Left renal pelvis (tissue), 4 donors: ENCODE data around the gene TEX19. TPM values are rescaled to one million over a fixed set of nuclear protein-coding genes. Genes with fewer than 3 reads are reported as not detected.
"Not testable (repeated sequence)": the region's sequence is repeated elsewhere in the genome, so short reads cannot be mapped to it uniquely, and the experiment has no call there.

ENCODE experiments used
- DNase-seq, 4 donors: peaks; one replicate each; pipeline ENCODE4 v3.0.0-alpha.2; 2013; ENCODE audit warnings: low read depth in 4 of 4, low spot score in 3 of 4
- polyA plus RNA-seq, 4 donors: library from polyadenylated mRNA; unstranded; fragments of 120-200 nt; gene quantifications; one replicate each; pipeline ENCODE4 v1.2.1, GENCODE V29; 2013; ENCODE audit not compliant: insufficient read length in 4 of 4

Gene TEX19
- polyA plus RNA-seq, 4 donors, result 0.09 TPM; not detected in 3

DNA sequence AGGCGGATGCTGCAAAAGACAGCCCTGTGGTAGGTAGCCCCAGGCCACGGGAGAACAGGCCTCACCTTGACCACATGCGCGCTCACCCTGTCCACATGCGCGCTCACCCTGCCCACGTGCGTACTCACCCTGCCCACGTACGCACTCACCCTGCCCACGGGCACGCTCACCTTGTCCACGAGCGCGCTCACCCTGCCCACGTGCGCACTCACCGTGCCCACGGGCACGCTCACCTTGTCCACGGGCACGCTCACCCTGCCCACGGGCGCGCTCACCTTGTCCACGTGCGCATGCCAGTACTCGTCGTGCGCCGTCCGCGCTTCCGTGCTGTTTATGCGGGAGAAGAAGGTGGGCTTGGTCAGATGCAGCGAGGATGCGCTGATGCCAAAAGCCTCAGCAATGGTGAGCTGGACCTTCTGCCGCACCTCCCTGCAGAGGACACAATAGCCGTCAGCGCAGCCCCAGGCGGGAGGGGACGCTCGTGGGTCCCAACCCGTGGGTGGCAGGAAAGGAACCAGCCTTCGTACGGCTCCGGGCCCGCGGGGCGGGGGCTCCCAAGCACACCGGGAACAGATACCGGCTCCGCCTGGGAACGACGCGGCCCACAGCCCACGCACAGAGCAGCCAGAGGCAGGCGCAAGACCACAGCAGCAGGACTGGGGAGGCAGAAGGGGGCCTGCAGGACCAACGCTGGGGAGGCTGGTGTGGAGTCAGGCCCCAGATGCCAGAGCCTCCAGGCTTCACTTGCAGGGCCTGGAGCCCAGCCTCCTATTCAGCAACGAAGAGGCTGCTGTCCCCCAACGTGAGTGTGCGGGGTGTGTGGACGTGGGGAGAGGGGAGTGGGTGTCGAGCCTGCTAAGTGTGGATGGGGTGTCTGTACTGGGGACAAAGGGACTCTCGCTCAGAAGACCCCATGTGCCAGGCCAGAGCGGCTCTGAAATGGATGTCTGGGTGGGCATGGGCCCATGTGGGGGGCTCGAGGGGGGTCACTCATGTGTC lies 44.9 kb downstream of the TEX19 start:
- DNase-seq, result no peak

DNA sequence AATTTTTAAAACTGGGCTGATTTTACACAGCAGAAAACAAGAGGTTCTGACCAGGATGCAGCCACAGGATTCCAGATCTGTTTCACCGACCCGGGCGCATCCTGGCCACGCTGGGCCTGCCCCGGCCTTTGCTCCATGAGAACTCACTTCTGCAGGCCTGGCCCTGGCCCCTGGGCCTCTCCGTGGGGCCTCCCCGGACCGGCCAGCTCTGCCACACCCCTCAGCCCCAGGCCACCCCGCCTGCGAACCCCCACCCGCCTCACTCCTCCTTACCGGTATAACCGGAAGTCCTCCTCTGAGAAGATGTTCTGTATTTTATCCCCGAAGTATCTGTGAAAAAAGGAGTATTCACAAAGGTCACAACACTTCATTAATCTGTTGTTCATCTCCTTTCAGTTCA lies 46.0 kb downstream of the TEX19 start:
- DNase-seq, result no peak

- no peak for DNase-seq
These were observed 47.2 kb downstream of the TEX19 start for GRCh38 chr17:82406131-82406671.

GRCh38 chr17:82407255-82407654 lies 48.2 kb downstream of the TEX19 start:
- no peak for DNase-seq

- no peak for DNase-seq
These were observed 49.4 kb downstream of the TEX19 start for GRCh38 chr17:82408288-82408937.

DNA sequence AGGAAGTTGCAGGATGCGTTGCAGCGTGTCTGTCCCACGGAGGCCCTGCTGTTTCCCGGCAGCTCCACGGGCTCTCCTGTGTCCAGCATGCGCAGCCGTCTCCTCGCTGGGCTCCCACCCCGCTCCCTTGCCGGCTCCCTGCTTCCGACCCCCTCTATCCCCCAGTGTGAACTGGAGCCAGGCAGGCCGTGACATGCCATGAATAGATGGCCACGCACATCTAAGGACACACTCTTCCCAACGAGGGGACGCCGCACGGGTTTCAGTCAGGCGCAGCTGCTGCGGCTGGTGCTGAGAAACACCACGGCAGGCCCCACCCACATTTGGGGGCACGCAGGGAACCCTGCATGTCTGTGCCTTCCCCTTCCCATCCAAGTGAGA lies 49.9 kb downstream of the TEX19 start:
- no peak for DNase-seq

- DNase-seq, result no peak
These were observed 51.1 kb downstream of the TEX19 start for GRCh38 chr17:82410014-82410716.

GRCh38 chr17:82411396-82412053 lies 52.5 kb downstream of the TEX19 start:
- DNase-seq, result no peak

DNA sequence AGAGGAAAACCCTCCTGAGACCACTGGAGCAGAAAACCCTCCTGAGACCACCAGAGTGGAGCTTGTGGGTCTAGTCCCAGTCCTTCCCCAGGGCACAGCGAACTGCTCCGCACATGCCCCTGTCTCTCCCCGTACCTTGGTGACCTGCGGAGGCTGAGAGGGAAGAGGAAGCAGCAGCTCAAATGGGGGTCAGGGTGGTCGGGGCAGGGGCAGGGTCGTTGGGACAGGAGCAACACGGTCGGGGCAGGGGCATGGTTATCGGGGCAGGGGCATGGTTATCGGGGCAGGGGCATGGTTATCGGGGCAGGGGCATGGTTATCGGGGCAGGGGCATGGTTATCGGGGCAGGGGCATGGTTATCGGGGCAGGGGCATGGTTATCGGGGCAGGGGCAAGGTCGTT lies 53.0 kb downstream of the TEX19 start:
- not testable (repeated sequence) for DNase-seq

DNA sequence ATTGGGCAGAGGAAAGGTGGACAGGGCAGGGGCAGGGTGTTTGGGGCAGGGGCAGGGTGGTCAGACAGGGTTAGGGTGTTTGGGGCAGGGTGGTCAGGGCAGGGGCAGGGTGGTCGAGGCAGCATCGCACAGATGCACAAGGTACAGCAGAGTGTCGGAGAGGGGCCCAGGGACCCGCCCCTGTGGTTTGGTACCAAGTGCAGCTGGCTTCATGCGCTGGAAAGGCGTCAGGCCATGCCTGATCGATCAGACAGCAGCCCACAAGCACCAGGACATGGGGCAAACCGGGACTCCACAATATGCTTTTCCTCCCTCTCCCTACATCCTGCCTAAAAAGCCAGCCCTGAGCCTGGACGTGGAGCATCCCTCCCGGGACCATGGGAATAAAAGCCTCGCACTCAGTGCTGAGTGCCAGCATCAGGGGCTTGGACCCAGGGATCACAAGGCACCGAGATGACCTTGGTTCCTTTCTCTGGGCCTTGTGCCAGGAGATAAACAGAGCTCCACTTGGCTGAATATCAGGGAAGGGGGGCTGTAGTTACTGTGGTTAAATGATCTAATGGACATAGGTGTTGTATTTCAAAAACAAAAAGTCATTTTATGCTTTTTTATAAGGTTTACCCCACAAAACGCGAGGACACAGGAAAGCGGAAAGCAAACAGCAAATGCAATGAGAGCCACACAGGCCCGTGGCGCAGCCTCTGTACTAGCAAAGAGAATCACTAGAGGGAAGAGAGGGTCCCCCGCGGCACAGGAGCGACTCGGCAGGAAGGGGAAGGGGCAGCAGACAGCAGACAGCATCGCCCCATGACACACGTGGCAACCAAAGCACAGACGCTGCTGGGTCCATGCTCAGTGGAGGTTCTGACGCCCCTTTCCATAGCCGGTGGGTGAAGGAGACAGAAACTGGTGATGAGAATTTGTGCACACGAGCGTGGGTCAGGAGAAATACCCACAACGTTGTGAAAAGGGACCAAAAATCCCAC lies 53.8 kb downstream of the TEX19 start:
- DNase-seq, result no peak

Other genes starting within 250 kb of the TEX19 start
- 10 to 100 TPM; 33.4 to 79.9 (median 43.5) TPM for gene CCDC57, start 146.4 kb upstream of the TEX19 start, polyA plus RNA-seq
- 10 to 100 TPM in 3 of 4 donors, 1 to 10 TPM in 1; 6.6 to 16.3 (median 13.0) TPM for gene SLC16A3, start 130.2 kb upstream of the TEX19 start, polyA plus RNA-seq
- gene CSNK1D, start 85.5 kb upstream of the TEX19 start, polyA plus RNA-seq, result 100 to 1,000 TPM in 3 of 4 donors, 10 to 100 TPM in 1; 88.6 to 125 (median 117) TPM
- 1 to 10 TPM in 1 of 4 donors, under 1 TPM in 3; 0.14 to 1.7 (median 0.51) TPM for gene CD7, start 41.6 kb upstream of the TEX19 start, polyA plus RNA-seq
- 10 to 100 TPM in 1 of 4 donors, 1 to 10 TPM in 3; 1.3 to 13.6 (median 1.9) TPM for gene SECTM1, start 25.5 kb upstream of the TEX19 start, polyA plus RNA-seq
- gene UTS2R, start 12.5 kb downstream of the TEX19 start, polyA plus RNA-seq, result 1 to 10 TPM in 1 of 4 donors, under 1 TPM in 3; 0.19 to 1.2 (median 0.25) TPM
- 10 to 100 TPM; 30.4 to 61.7 (median 36.4) TPM for gene HEXD, start 59.1 kb downstream of the TEX19 start, polyA plus RNA-seq
- 10 to 100 TPM; 19.7 to 28.4 (median 25.0) TPM for gene OGFOD3, start 59.3 kb downstream of the TEX19 start, polyA plus RNA-seq
- gene CYBC1, start 91.5 kb downstream of the TEX19 start, polyA plus RNA-seq, result 10 to 100 TPM; 44.8 to 63.0 (median 50.0) TPM
- 10 to 100 TPM; 69.5 to 94.6 (median 89.7) TPM for gene NARF, start 99.5 kb downstream of the TEX19 start, polyA plus RNA-seq
- gene FOXK2, start 160.5 kb downstream of the TEX19 start, polyA plus RNA-seq, result 10 to 100 TPM; 39.6 to 44.6 (median 42.0) TPM